ENCODE results near the gene TNFAIP2. TPM values are rescaled to one million over a fixed set of nuclear protein-coding genes. Genes with fewer than 3 reads are reported as not detected.

TNFAIP2 gene
- total and polyA plus RNA-seq, 9 of the 15 experiments (the other 6 are each of a cell fraction or from before 2014, with no cell fraction given) = 22.6 to 68.6 (median 44.6) TPM

DNA sequence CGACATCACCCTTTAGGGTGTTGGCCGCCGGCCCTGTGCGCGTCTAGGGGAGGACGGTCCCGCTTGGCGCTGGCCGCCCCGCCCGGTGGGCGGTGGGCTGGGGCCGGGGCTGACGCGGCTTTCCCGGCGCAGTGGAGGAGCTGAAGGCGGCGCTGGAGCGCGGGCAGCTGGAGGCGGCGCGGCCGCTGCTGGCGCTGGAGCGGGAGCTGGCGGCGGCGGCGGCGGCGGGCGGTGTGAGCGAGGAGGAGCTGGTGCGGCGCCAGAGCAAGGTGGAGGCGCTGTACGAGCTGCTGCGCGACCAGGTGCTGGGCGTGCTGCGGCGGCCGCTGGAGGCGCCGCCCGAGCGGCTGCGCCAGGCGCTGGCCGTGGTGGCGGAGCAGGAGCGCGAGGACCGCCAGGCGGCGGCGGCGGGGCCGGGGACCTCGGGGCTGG is 3.6 kb downstream of the TNFAIP2 start:
- DNase-seq (ENCODE audit: extremely low read depth in 1 of 4, low spot score in 3 of 4) (no peak), FAIRE-seq (no peak), ATAC-seq (no peak)
- H3K79me2 ChIP-seq (ENCODE audit: control insufficient read depth, insufficient read depth, low read length) = peaks cover 21% of the 10 kb centered on the region
- ChIA-PET POLR2A (interaction anchor here (2.4 kb wide), 1 partner anchor 10 kb away, joined by 15 read pairs; no protein-coding TSS in a partner anchor), CTCF (ENCODE audit: low intra/inter-chr PET ratio) (no interaction called here)
- H3K36me3 ChIP-seq (ENCODE audit: control insufficient read depth, insufficient read depth, low read length) = peaks cover 46% of the 10 kb centered on the region; the same call in 1 of the 3 replicates
- intact Hi-C loops (cut with micrococcal nuclease) = no loop called here
- H2AFZ ChIP-seq (ENCODE audit: low read depth, low read length) = no peak overlapping the region
- no peak overlapping the region for H3K27ac ChIP-seq (ENCODE audit: extremely low read depth, low read depth, low read length)
- H3K27me3 ChIP-seq (ENCODE audit: control insufficient read depth in 2 of 2, insufficient read depth in 2 of 2, low read length in 2 of 2) = no peaks in the 10 kb centered on the region
- no TSS peak for BruUV-seq (replicated peaks)
- no peak overlapping the region for H3K9ac ChIP-seq (ENCODE audit: insufficient read depth in 1 of 2, low read depth in 2 of 2, low read length in 2 of 2)
- H3K4me2 ChIP-seq (ENCODE audit: insufficient read depth, low read length) = no peak overlapping the region
- H4K20me1 ChIP-seq (replicated peaks; ENCODE audit: control insufficient read depth, insufficient read depth, low read length) = no peaks in the 10 kb centered on the region
- H3K4me1 ChIP-seq (replicated peaks in 1 of 2; ENCODE audit: control insufficient read depth in 2 of 2, insufficient read depth in 2 of 2, low read length in 2 of 2) = peaks cover 8 to 73% of the 10 kb centered on the region in 2 experiments; a peak in 4 of 5 replicates
- H3K4me3 ChIP-seq = no peak overlapping the region
- no peaks in the 10 kb centered on the region for H3K9me3 ChIP-seq (replicated peaks; ENCODE audit: control insufficient read depth, insufficient read depth, low read depth, low read length)
- in situ Hi-C loops (cut with MboI) = no loop called here
- TF ChIP-seq RFX5 (IDR thresholded peaks at IDR 0.05; ENCODE audit: low read depth, low read length) (no peak), SMAD2 (IDR thresholded peaks at IDR 0.05; ENCODE audit: low read depth, low read length) (no peak), SIN3B (IDR thresholded peaks at IDR 0.05; ENCODE audit: low read depth) (no peak), RFX7 (CRISPR knock-in tag; IDR thresholded peaks at IDR 0.05) (no peak), TAL1 (IDR thresholded peaks at IDR 0.05) (no peak), NEUROD1 (IDR thresholded peaks at IDR 0.05; ENCODE audit: borderline replicate concordance, low read depth, low read length, partially characterized antibody) (no peak), ZNF780A (CRISPR knock-in tag; IDR thresholded peaks at IDR 0.05) (no peak), ZNF253 (CRISPR knock-in tag; conservative IDR thresholded peaks at IDR 0.05) (no peak), MEF2A (IDR thresholded peaks at IDR 0.05; ENCODE audit: control insufficient read depth, low read depth, low read length) (no peak), RNF2 (IDR thresholded peaks at IDR 0.05) (no peak), ZC3H11A (IDR thresholded peaks at IDR 0.05; ENCODE audit: low read depth, low read length) (no peak), ARHGAP35 (IDR thresholded peaks at IDR 0.05; ENCODE audit: partially characterized antibody) (no peak)
- TF ChIP-seq, protein P1, sequence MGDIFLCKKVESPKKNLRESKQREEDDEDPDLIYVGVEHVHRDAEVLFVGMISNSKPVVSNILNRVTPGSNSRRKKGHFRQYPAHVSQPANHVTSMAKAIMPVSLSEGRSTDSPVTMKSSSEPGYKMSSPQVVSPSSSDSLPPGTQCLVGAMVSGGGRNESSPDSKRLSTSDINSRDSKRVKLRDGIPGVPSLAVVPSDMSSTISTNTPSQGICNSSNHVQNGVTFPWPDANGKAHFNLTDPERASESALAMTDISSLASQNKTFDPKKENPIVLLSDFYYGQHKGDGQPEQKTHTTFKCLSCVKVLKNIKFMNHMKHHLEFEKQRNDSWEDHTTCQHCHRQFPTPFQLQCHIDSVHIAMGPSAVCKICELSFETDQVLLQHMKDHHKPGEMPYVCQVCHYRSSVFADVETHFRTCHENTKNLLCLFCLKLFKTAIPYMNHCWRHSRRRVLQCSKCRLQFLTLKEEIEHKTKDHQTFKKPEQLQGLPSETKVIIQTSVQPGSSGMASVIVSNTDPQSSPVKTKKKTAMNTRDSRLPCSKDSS (IDR thresholded peaks at IDR 0.05; ENCODE audit: low read depth, partially characterized antibody) = no peak
- TF ChIP-seq, protein P2, sequence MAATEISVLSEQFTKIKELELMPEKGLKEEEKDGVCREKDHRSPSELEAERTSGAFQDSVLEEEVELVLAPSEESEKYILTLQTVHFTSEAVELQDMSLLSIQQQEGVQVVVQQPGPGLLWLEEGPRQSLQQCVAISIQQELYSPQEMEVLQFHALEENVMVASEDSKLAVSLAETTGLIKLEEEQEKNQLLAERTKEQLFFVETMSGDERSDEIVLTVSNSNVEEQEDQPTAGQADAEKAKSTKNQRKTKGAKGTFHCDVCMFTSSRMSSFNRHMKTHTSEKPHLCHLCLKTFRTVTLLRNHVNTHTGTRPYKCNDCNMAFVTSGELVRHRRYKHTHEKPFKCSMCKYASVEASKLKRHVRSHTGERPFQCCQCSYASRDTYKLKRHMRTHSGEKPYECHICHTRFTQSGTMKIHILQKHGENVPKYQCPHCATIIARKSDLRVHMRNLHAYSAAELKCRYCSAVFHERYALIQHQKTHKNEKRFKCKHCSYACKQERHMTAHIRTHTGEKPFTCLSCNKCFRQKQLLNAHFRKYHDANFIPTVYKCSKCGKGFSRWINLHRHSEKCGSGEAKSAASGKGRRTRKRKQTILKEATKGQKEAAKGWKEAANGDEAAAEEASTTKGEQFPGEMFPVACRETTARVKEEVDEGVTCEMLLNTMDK (IDR thresholded peaks at IDR 0.05; ENCODE audit: borderline replicate concordance, insufficient read depth, low read depth, low read length, poor library complexity, severe bottlenecking) = no peak
- WGBS (ENCODE audit: insufficient coverage, low coverage, missing lambda C conversion rate) = no CpG with 5 or more reads among the region's 62 CpGs
- H3K9me1 ChIP-seq (ENCODE audit: control insufficient read depth, insufficient read depth, low read length) = no peaks in the 10 kb centered on the region

Measured in K562 (cell line).